Testis (tissue), 2 donors: Measurements from ENCODE around the gene CPLANE2.

Experiments
- POLR2A ChIP-seq: fragments of 450-650 bp; IDR thresholded peaks from one replicate; pipeline ENCODE4 v1.6.1; 2017; ENCODE audit warnings: antibody characterized with exemption, mild to moderate bottlenecking, moderate library complexity
- TF ChIP-seq, protein P1 (sequence below), 3 experiments: fragments of 450-650 bp in 2 of 3; fragments of 200-600 bp in 1 of 3; sonication (generic) in 1 of 3; IDR thresholded peaks; one replicate each; pipeline ENCODE4 v1.5.1; 2016 to 2019; ENCODE audit warnings: antibody characterized with exemption in 3 of 3, mild to moderate bottlenecking in 2 of 3, moderate library complexity in 1 of 3

DNA sequence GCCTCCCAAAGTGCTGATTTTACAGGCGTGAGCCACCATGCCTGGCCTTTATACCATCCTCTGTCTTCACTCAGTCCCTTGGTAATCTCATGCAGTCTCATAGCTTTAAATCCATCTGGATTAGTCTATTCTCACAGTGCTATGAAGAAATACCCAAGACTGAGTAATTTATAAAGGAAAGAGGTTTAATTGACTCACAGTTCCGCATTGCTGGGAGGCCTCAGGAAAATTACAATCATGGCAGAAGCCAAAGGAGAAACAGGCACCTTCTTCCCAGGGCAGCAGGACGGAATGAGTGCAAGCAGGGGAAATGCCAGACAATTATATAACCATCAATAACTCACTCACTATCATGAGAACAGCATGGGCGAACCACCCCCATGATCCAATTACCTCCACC, 49.1 kb upstream of the CPLANE2 start:
- TF ChIP-seq, protein P1, sequence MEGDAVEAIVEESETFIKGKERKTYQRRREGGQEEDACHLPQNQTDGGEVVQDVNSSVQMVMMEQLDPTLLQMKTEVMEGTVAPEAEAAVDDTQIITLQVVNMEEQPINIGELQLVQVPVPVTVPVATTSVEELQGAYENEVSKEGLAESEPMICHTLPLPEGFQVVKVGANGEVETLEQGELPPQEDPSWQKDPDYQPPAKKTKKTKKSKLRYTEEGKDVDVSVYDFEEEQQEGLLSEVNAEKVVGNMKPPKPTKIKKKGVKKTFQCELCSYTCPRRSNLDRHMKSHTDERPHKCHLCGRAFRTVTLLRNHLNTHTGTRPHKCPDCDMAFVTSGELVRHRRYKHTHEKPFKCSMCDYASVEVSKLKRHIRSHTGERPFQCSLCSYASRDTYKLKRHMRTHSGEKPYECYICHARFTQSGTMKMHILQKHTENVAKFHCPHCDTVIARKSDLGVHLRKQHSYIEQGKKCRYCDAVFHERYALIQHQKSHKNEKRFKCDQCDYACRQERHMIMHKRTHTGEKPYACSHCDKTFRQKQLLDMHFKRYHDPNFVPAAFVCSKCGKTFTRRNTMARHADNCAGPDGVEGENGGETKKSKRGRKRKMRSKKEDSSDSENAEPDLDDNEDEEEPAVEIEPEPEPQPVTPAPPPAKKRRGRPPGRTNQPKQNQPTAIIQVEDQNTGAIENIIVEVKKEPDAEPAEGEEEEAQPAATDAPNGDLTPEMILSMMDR (IDR thresholded peaks at IDR 0.05): no peak
- TF ChIP-seq POLR2A: no peak
